Activated CD8-positive, alpha-beta memory T cell treated with anti-CD3 and anti-CD28 coated beads for 36 hours (primary cell): Measurements from ENCODE around the gene TMEM98. TPM values are rescaled to one million over a fixed set of nuclear protein-coding genes. Genes with fewer than 3 reads are reported as not detected.
"Not testable (repeated sequence)": the region's sequence is repeated elsewhere in the genome, so short reads cannot be mapped to it uniquely, and the experiment has no call there.

Experiments used
- CTCF ChIA-PET: fragments of 350-600 bp; sonication (Branson Sonifier 250); formaldehyde crosslinking; loops from one replicate; lab custom pipeline; 2021; ENCODE audit warnings: antibody characterized with exemption; lab: Charles Lee
- POLR2A ChIA-PET: fragments of 350-600 bp; sonication (Branson Sonifier 250); formaldehyde crosslinking; loops from one replicate; lab custom pipeline; 2021; ENCODE audit warnings: antibody characterized with exemption; lab: Charles Lee
- total RNA-seq, 2 experiments: library from RNA; stranded (reverse); gene quantifications; one replicate each; pipeline ENCODE4 v1.2.3, GENCODE V29; 2021

The TMEM98 gene, protein sequence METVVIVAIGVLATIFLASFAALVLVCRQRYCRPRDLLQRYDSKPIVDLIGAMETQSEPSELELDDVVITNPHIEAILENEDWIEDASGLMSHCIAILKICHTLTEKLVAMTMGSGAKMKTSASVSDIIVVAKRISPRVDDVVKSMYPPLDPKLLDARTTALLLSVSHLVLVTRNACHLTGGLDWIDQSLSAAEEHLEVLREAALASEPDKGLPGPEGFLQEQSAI
- total RNA-seq = not detected

DNA sequence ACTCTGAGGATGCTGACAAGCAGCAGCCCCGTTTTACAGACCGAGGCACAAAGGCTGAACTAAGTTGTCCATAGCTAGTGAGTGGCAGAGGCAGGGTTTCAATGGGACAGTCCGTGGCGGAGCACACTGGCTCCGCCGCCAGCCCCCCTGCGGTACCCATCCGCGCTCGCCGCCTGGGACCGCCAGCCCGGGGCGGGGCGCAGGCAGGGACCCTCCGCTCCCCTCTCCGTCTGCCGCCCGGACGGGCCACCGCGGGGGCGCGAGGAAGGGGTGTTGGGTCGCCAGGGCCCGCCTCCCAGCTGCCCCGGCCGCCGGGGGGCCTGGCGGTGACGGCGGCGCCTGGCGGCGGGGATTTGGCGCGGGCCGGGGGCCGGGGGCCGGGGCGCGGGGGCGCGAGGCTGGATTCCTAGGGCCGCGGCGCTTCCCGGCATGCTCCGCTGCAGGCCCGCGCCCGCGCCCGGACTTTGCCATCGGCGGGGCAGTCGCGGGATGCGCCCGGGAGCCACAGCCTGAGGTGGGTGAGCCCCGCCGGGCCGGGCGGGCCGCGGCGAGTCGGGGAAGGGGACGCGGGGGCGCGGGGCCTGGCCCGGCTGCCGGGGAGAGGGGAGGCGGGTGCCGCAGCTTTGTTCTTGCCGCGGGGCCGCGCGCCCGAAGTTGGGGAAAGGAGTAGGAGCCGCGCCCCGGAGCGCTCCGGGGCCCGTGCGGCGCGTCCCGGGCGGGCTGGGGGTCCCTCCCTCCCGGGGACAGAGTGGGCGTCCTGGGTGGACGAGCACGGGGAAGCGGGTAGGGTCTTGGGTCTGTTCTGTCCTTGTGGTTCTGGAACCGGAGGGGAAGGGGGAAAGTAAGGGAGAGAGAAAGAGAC lies at the start of gene TMEM98:
TSS of gene TMEM98 (plus strand) at position 430 of the 862 bp plus-strand sequence. CDS start 3,376 bp downstream, outside the sequence.
- ChIA-PET CTCF (interaction anchor here (0.8 kb wide), 1 partner anchor 12 kb away, joined by 3 read pairs; no protein-coding TSS in a partner anchor), POLR2A (no interaction called here)

DNA sequence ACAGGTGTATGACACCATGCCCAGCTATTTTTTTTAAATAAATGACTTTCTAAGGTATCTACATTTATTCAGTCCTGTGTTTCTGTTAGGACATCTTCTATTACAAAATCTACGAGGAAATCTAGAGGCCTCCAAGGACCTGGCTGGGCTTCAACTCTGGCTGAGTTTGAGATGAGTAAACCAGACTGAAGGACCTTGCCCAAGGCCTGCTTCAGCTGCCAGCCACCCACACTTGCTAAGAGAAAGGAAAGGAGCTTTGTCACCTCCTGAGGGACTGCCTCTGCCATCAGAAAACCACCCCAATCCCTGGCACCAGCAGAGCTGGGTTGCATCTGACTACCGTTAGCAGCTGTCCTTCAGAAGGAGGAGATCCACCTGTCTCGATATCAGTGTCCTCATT lies 49.7 kb upstream of the TMEM98 start:
- CTCF ChIA-PET = interaction anchor here (0.7 to 4.1 kb wide), 9 partner anchors 18 to 96 kb away, joined by 3 to 35 read pairs (median 4); no protein-coding TSS in a partner anchor
- POLR2A ChIA-PET = no interaction called here

DNA sequence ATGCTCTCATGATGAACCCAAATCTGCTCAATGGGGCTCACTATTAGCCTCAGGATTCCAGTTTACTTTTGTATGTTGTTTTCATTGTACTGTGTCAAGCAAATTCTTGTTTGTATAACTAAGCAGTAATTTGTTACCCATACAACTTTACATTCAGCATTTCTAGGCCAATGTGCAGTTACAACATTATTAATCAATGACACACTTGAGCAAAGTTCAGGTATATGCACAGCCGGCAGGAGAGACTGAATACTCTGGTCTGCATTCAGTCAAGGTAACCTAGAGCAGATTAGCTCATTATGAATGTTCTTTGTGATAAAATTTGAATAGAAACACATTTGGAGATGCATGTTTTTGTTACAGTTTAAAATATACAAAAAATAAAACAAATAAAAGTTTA lies 48.8 kb upstream of the TMEM98 start:
- ChIA-PET POLR2A (no interaction called here), CTCF (interaction anchor here (3.6 to 4.1 kb wide), 2 partner anchors 31 to 97 kb away, joined by 17 to 35 read pairs; no protein-coding TSS in a partner anchor)

DNA sequence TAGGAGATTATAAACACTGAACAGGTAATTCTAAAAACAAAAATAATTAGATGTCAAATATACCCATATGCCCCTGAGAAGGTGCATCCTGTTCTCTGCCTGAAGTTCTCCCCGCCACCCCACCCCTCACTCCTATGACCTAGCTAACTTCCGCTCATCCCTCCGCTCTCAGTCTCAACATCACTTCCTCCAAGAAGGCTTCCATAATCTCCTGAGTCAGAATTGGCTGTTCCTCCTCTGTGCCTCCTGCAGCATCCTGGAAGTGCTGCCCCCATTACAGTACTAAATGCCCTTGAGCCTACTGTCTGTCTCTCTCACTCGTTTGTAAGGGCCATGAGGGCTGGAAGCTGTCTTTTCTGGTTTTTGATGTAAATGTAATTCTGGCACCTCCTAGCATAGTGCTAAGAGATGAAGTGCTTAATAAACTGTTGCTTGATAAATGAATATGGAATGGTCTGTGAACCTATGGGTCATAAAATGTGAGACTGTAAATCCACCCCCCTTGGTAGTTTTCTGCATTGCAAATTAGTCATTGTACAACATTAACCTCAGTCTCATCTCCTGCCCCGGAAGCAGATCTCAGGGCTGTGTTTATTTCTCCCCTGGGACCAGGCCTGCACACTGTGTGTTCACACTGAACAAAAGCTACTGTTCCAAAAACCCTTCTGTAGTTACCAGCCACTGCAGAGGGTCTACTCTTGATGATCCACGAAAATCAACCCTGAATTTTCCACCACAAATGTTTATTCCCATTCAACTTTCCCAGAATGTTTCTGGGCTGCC lies 47.1 kb upstream of the TMEM98 start:
- POLR2A ChIA-PET = no interaction called here
- CTCF ChIA-PET = no interaction called here

DNA sequence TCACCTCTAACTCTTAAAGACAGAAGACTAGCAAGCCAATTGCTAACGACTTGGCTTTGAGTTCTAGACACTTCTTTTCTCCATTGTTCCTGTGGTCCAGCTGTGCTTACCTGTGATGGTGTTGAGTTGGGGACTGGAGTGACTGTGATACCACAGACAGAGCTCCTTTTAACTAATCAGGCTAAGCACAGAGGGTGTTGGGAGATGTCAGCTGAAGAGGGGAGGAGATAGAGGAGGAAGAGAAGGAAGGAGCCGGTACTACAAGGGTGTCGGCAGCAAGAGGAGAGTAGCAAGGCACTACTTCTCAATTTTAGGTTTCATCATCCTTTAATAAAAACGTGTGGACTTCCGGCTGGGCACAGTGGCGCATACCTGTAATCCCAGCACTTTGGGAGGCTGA lies 45.9 kb upstream of the TMEM98 start:
- CTCF ChIA-PET = interaction anchor here (0.6 to 1.2 kb wide), 2 partner anchors 28 to 57 kb away, joined by 3 read pairs; no protein-coding TSS in a partner anchor
- POLR2A ChIA-PET = no interaction called here

DNA sequence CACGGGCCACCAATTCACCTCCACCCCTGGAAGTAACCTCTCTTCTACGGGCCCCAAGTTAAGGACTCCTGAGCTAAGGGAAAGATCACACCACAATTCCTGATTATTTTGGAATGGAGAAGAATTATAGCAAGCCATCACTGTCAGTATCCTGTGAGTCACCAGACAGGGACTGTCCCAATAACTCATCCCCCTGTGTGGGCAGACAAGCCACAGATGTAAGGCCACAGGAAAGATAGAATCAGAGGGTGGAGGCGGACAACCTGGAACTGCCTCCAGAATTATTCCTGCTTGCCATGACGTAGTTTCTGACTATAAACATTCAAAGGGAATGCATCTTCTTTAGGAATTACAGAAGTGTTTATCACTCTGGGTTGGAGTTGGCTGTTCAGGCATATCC lies 45.2 kb upstream of the TMEM98 start:
- POLR2A ChIA-PET = no interaction called here

DNA sequence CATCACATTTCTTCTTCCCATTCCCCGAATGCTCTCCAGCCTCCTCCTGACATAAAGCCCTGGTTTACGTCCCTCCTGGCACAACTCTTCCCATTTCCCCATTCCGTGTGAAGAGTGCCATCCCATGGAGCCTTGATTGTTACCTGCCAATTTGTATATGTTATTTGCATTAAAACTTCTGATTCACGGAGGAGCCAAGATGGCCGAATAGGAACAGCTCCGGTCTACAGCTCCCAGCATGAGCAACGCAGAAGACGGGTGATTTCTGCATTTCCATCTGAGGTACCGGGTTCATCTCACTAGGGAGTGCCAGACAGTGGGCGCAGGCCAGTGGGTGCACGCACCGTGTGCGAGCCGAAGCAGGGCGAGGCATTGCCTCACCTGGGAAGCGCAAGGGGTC lies 41.0 kb upstream of the TMEM98 start:
- POLR2A ChIA-PET, CTCF ChIA-PET: not testable (repeated sequence)

More for the DNA sequence above, 45.2 kb upstream of the TMEM98 start:
- CTCF ChIA-PET = interaction anchor here (0.6 to 0.9 kb wide), 2 partner anchors 27 to 57 kb away, joined by 3 to 4 read pairs; no protein-coding TSS in a partner anchor

DNA sequence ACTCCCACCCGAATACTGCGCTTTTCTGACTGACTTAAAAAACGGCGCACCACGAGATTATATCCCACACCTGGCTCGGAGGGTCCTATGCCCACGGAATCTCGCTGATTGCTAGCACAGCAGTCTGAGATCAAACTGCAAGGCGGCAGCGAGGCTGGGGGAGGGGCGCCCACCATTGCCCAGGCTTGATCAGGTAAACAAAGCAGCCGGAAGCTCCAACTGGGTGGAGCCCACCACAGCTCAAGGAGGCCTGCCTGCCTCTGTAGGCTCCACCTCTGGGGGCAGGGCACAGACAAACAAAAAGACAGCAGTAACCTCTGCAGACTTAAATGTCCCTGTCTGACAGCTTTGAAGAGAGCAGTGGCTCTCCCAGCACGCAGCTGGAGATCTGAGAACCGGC lies 40.5 kb upstream of the TMEM98 start:
- CTCF ChIA-PET, POLR2A ChIA-PET: not testable (repeated sequence)

DNA sequence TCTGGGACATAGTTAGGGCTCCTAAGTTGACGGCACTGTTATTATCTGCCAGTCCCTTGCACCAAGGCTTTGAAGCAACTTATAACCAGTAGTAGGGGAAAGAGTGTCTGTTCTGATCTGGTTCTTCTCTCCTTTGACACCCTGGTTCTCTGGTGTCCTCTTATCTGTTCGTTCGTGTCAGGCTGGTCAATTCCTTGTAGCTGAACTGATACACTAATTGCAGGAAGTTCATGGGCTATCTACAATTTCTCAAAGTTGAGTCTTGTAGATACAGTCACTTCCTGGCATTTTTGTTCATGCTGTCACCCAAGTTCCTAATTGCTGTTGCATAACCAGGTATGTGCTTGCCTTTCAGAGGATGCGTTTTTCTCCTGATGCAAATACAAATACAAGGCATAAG lies 33.7 kb upstream of the TMEM98 start:
- POLR2A ChIA-PET = no interaction called here
- CTCF ChIA-PET = no interaction called here

DNA sequence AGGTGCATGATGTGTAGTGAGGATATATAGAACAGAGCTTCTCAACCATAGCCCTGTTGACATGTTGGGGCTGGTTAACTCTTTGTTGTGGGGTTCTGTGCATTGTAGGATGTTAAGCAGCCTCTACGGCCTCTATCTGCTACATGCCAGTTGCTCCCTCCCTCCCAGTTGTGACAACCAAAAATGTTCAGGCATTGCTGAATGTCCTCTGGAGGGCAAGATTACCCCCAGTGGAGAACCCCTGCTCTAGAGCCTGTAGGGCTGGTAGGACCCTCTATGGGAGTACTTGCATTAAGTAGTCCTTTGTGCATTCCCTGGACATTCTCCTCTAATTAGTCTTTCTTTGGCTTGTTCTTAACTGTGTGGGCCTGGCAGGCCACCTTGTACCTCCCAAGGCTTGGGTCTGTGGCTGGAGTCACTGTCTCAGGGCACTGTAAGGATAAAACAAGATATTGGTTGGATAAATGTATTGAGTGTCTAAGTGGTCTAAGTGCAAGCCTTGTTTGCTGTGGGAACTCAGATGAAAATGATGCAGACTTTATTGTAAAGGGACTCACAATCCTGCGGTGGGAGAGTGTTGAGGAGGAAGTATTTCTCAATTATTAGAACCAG lies 31.2 kb upstream of the TMEM98 start:
- CTCF ChIA-PET = interaction anchor here (0.8 kb wide), 1 partner anchor 19 kb away, joined by 4 read pairs; no protein-coding TSS in a partner anchor
- POLR2A ChIA-PET = no interaction called here

DNA sequence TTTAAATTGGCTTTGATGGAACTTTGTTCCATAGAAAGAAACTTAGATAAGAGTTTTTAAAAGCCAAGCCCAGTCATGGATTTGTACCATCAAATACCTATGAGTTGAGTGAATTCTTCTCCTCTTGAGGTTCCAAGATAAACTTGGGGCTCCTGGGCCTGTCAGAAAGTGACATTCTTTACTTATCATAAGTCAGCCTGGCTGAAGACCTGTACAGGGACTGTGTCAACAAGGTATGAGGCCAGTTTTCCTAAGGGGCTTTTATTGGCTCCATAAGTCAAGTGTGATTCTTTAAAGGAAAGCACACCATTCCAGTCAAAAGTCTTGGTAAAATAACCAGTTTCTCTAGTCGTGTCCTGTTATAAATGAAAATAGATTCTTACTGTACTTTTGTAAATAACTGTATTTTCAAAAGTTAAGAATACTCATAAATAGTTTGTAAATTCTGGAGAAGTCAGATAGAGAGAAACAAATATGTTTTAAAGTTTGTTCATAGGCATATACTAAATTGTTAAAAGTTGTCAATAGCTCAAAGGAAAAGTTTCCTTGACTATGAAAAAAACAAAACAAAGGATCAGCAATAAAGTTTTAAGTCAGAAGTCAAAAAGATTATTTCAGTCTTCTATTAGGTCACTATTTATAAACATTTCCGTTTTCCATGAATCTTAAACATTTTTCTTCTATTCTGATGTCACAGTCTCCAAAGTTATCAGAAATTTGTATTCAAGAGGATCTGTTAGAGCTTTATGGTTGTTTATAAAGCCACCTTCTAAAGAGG lies 28.5 kb upstream of the TMEM98 start:
- ChIA-PET POLR2A (no interaction called here), CTCF (no interaction called here)

DNA sequence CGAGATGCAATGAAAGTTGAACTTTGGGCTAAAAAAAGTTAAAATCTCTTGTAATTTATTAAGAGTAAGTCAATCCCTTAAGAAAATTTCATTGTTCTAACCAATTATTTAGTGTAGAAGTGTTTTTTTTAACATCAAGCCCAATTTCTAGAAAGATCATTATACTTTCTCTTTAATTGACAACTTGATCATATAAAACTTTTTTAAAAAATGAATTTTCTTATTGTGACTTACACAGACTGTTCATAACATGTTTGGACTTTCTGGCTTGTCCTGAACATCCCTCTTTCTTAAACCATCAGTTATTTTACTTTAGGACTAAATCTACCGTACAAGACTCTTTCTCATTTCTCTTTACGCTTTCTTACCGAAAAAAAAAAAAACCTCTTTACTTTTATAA lies 26.2 kb upstream of the TMEM98 start:
- ChIA-PET CTCF (no interaction called here), POLR2A (no interaction called here)

DNA sequence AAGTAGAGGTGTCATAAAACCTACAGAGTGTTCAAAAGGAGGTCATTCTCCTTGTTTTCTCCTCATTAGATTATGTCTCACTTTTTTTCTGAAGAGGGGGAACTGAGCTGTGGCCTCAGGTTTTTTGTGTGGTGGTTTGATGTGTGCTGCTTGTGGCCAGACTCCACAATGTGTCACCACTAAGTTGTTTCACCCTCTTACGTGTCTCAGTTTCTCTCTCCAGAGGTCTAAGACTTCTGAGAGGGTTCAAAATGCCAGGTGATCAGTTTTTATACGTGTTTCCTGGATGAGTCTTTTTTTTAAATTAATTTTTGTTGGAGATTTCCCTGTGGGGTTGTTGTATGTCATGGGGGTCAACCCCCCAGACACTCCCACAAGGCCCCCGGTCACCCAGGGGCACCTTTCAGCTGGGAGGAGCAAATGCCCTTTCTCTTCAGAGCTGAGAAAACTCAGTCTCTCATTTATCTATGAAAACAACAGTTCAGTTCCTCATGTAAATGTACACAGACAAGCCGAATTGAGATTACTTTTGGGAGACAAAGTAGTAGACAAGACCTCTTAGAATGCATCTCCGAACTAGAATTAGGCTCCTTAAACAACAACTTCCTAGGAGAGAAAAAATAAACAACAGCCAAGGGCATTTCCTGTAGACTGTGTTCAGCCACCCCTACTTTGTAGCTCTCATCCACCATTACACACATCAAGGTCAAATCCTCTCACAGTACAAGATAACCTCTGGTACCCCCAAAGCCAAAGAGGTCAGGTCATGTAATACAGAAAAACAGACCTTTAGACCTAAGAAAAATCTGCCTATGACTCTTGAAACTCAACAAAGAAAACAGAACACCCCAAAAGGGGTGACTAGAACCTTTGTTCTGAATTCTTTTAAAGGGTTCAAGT lies 23.9 kb upstream of the TMEM98 start:
- CTCF ChIA-PET = interaction anchor here (1.4 to 2.8 kb wide), 2 partner anchors 27 to 33 kb away, joined by 5 to 11 read pairs; partner anchors contain the start of gene MYO1D
- POLR2A ChIA-PET = no interaction called here

DNA sequence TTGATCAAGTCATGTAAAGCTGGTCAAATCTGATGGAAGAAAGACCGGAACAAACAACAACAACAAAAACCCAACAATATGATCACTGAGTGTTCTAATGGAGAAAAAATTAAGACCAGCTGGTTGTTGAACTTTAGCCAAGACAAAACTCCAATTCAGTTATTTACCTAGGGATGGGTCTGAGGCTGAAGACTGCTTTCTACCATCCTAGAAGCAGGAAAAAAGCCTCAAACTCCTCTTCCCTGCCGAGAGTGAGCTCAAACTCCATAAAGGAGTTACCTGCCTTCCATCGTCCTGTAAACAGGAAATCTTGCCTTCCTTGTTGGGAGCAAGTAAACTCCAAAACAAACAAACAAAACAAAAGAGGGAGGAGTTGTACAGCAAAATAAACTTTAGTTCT lies 23.1 kb upstream of the TMEM98 start:
- CTCF ChIA-PET = interaction anchor here (0.7 to 2.8 kb wide), 4 partner anchors 28 to 122 kb away, joined by 3 to 11 read pairs (median 4); partner anchors contain the start of gene MYO1D
- POLR2A ChIA-PET = no interaction called here

DNA sequence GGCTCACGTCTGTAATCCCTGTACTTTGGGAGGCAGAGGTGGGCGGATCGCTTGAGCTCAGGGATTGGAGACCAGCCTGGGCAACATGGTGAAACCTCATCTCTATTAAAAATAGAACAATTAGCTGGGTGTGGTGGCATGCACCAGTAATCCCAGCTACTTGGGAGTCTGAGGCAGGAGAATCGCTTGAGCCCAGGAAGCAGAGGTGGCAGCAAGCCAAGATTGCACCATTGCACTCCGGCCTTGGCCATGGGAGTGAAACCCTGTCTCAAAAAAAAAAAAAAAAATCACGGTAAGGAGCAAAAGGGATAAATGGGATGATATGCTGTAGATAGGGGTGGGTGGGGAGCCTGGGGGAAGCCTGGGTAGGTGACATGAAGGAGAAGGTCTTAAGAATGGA lies 20.4 kb upstream of the TMEM98 start:
- POLR2A ChIA-PET = no interaction called here
- CTCF ChIA-PET = interaction anchor here (0.7 kb wide), 2 partner anchors 60 to 138 kb away, joined by 3 read pairs; no protein-coding TSS in a partner anchor

DNA sequence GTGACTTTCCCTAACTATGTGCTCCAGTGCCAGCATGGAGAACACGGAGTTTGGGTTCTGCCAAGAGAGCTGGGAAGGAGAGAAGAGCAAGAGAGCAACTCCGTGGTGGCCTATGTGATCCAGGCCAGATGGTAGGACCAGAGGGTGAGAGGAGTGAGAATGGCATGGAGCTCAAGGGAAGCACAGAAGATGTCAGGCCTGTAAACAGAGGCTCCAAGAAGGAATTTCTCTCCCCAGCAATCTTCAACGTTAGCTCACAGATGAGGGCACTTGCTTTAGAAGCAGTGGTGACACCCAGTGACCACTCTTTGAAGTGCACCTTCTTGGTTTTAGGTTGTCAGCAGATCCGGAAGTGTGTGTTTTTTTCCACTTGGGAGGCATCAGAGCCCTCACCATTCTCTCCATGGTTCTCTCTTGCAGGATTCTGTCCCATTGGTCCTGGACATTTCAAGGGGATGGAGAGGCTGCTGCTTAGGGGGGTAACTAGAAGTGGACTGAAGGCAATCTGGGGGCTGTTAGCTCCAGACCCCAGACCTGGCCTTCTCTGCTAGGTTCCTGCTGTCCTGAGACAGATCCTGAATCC lies 18.1 kb upstream of the TMEM98 start:
- CTCF ChIA-PET = interaction anchor here (0.7 to 2.6 kb wide), 7 partner anchors 15 to 213 kb away, joined by 3 to 18 read pairs (median 3); partner anchors contain the start of gene MYO1D
- POLR2A ChIA-PET = no interaction called here

DNA sequence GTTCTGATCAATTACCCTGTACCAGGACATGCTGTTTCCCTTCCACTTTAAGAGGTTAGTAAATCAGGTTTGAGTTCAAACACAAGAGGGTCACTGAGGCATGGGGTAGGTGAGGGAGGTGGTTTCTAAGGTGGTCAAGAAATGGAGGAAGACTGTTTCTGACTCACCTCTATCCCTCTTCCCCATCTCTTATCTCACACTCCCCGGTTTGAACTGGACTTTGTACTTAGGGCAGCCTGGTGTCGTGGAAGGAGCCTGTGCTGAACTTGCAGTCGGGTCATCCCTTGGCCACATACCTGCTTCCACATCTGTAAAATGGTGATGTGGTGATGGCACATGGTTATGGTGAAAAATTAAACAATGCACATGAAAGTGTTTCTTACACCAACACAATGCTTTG lies 17.2 kb upstream of the TMEM98 start:
- POLR2A ChIA-PET = no interaction called here
- CTCF ChIA-PET = interaction anchor here (1.3 to 2.6 kb wide), 2 partner anchors 33 to 128 kb away, joined by 17 to 18 read pairs; partner anchors contain the start of gene MYO1D
